ENCODE measurements around the gene KRT86. TPM values are rescaled to one million over a fixed set of nuclear protein-coding genes. Genes with fewer than 3 reads are reported as not detected.

Gene KRT86
- total RNA-seq, 1 donor from 2014 or later, result 1.1 TPM

GRCh38 chr12:52228931-52229330, 45.5 kb upstream of the KRT86 start:
- DNase-seq, result peak; percentile 49
- peaks cover 8% of the 10 kb centered on the region for H3K4me1 ChIP-seq

GRCh38 chr12:52229836-52230343, 44.6 kb upstream of the KRT86 start:
- no peak overlapping the region for H3K27ac ChIP-seq
- peaks cover 10% of the 10 kb centered on the region for H3K27me3 ChIP-seq
- ATAC-seq, result no peak
- peak; percentile 29 for DNase-seq
- intact Hi-C loops (cut with DNase I), result no loop called here
- TF ChIP-seq CTCF (IDR thresholded peaks at IDR 0.05), result no peak
- H3K4me3 ChIP-seq, result no peak overlapping the region
- H3K36me3 ChIP-seq, result no peaks in the 10 kb centered on the region
- peaks cover 8% of the 10 kb centered on the region for H3K4me1 ChIP-seq
- no peaks in the 10 kb centered on the region for H3K9me3 ChIP-seq

More at GRCh38 chr12:52228931-52229330, 45.5 kb upstream of the KRT86 start:
- no peak for ATAC-seq
- Histone ChIP-seq H3K27me3 (peaks cover 10% of the 10 kb centered on the region), H3K27ac (no peak overlapping the region), H3K4me3 (no peak overlapping the region), H3K9me3 (no peaks in the 10 kb centered on the region), H3K36me3 (no peaks in the 10 kb centered on the region)
- no peak for TF ChIP-seq CTCF (IDR thresholded peaks at IDR 0.05)
- intact Hi-C loops (cut with DNase I), result no loop called here

GRCh38 chr12:52230364-52231281, 43.8 kb upstream of the KRT86 start:
- H3K27ac ChIP-seq, result peak overlapping the region; percentile 80
- peaks cover 10% of the 10 kb centered on the region for H3K27me3 ChIP-seq
- H3K36me3 ChIP-seq, result no peaks in the 10 kb centered on the region
- peak; percentile 84 for DNase-seq
- TF ChIP-seq CTCF (IDR thresholded peaks at IDR 0.05), result no peak
- no peak overlapping the region for H3K4me3 ChIP-seq
- no peaks in the 10 kb centered on the region for H3K9me3 ChIP-seq
- peak; percentile 69 for ATAC-seq
- peaks cover 8% of the 10 kb centered on the region for H3K4me1 ChIP-seq
- intact Hi-C loops (cut with DNase I), result no loop called here

DNA sequence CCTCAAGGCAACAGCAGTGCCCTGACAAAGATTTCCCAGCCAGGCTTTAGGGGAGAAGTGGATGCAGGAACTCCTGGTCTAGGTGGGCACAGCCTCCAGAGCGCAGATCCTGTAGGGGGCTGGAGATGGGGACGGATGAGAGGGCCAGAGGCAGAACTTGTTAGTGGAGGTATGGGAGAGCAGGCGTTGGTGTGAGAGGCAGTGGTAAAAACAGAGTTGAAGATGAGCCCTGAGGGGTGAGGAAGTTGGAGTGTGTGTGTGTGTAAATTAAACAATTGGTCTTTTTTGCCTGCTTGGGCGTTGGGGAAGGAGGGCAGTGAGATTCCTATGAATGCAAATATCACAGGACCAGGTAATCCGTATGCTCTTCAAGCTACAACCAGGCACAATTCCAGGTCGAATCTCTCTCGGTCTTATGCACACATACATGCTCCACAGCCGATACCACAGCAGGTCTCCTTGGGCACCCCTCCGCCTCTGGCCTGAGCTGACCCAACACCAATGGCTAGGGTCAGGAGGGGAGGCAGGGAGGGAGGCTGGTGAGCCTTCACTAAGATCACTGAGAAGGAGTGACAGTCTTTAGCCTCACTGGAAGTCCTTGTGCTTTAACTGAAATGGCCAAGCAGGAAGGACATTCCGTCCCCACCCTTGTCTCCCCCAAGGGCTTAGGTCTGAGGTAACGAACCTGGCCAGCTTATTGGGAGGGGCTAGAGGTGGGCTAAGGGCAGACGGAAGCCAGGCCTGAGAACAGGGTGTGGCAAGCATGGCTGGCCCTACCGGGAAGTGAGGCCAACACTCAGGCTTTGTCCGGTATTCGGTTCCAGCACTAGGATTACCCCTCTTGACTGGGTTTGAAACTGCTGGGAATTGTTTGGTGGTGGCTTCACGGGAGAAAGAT, 42.9 kb upstream of the KRT86 start:
- peaks cover 10% of the 10 kb centered on the region for H3K27me3 ChIP-seq
- no peaks in the 10 kb centered on the region for H3K36me3 ChIP-seq
- H3K4me3 ChIP-seq, result no peak overlapping the region
- ATAC-seq (peak; percentile 73), DNase-seq (peak; percentile 83)
- H3K4me1 ChIP-seq, result peaks cover 8% of the 10 kb centered on the region
- intact Hi-C loops (cut with DNase I), result no loop called here
- TF ChIP-seq CTCF (IDR thresholded peaks at IDR 0.05), result no peak
- H3K9me3 ChIP-seq, result no peaks in the 10 kb centered on the region
- H3K27ac ChIP-seq, result peak overlapping the region; percentile 80

DNA sequence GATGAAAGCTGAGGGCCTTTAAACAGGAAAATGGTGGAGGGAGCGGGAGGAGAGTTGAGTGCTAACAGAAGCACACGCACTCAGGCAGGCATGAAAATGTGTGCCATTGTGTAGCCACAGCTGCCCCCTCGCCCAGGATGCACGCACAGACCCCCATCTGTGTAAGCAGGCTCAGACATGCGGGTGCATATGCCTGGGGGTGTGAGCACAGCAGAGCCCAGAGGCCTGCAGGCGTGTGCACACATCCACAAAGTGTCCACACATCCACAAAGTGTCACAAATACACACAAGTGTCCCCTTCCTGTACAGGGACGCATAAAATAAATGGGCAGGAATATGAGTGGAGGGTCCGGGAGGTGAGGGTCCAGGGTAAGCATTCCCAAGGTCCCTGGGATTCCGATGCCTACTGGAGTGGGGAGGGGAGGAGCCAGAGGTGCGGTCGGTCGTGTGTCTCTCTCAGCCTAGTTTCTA, 42.2 kb upstream of the KRT86 start:
- Histone ChIP-seq H3K9me3 (no peaks in the 10 kb centered on the region), H3K4me3 (peak overlapping the region; percentile 49), H3K27ac (peak overlapping the region; percentile 80), H3K36me3 (no peaks in the 10 kb centered on the region), H3K4me1 (peaks cover 8% of the 10 kb centered on the region), H3K27me3 (peaks cover 10% of the 10 kb centered on the region)
- DNase-seq, result peak; percentile 62
- ATAC-seq, result peak; percentile 1
- intact Hi-C loops (cut with DNase I), result no loop called here
- no peak for TF ChIP-seq CTCF (IDR thresholded peaks at IDR 0.05)
